OCI-LY3 (cell line): Measurements from ENCODE around the gene HLF.

ENCODE experiments used
- CTCF ChIP-seq: fragments of 200-600, 300-600 bp; sonication (generic); IDR thresholded peaks from 2 replicates; pipeline ENCODE4 v1.5.1; 2014; ENCODE audit warnings: antibody characterized with exemption, low read length, low read depth
- EZH2phosphoT487 ChIP-seq: fragments of 200-600 bp; shearing (Covaris generic); IDR thresholded peaks from 2 replicates; pipeline ENCODE4 v1.6.1; 2018; ENCODE audit warnings: antibody characterized with exemption, mixed run types, low read depth

GRCh38 chr17:55261311-55261710, 3.4 kb upstream of the HLF start:
- TF ChIP-seq CTCF: no peak
- TF ChIP-seq EZH2phosphoT487: no peak
